Sigmoid colon (tissue), 7 donors: ENCODE data around the gene USH2A. TPM values are rescaled to one million over a fixed set of nuclear protein-coding genes. Genes with fewer than 3 reads are reported as not detected.
"Not testable (repeated sequence)": the region's sequence is repeated elsewhere in the genome, so short reads cannot be mapped to it uniquely, and the experiment has no call there.

Experiments
- DNase-seq: peaks from one replicate; pipeline ENCODE4 v3.0.0-alpha.2; 2019
- H3K27ac ChIP-seq, 4 donors: fragments of 200-600 bp; sonication (generic); one replicate each; pipeline ENCODE4 v1.5.1; 2016 to 2019; ENCODE audit warnings: mild to moderate bottlenecking in 1 of 4
- H3K27me3 ChIP-seq, 3 donors: fragments of 200-600 bp; sonication (generic); one replicate each; pipeline ENCODE4 v1.5.1; 2019; ENCODE audit warnings: mild to moderate bottlenecking in 1 of 3
- H3K36me3 ChIP-seq, 4 donors: fragments of 200-600 bp; sonication (generic); one replicate each; pipeline ENCODE4 v1.5.1; 2016 to 2019
- H3K4me1 ChIP-seq, 4 donors: fragments of 200-600 bp; sonication (generic); one replicate each; pipeline ENCODE4 v1.5.1; 2017 to 2019
- H3K4me3 ChIP-seq, 4 donors: fragments of 200-600 bp; sonication (generic); one replicate each; pipeline ENCODE4 v1.5.1; 2017 to 2019; ENCODE audit warnings: mild to moderate bottlenecking in 2 of 4, moderate library complexity in 1 of 4
- H3K9me3 ChIP-seq, 4 donors: fragments of 200-600 bp in 3 of 4; sonication (generic) in 3 of 4; one replicate each; pipeline versions ENCODE4 v1.5.1 to v1.6.1; 2013 to 2019
- CTCF ChIP-seq, 4 experiments: fragments of 450-650 bp in 3 of 4; fragments of 200-600 bp in 1 of 4; IDR thresholded peaks; one replicate each; pipeline ENCODE4 v1.5.1; 2016 to 2019; ENCODE audit warnings: antibody characterized with exemption in 4 of 4, mild to moderate bottlenecking in 3 of 4, moderate library complexity in 2 of 4
- EP300 ChIP-seq, 4 donors: sonication (generic); formaldehyde crosslinking; IDR thresholded peaks; one replicate each; pipeline ENCODE4 v1.6.1; 2017; ENCODE audit warnings: antibody characterized with exemption in 4 of 4
- POLR2A ChIP-seq, 2 donors: fragments of 450-650 bp; IDR thresholded peaks; one replicate each; pipeline ENCODE4 v1.6.1; 2016; ENCODE audit warnings: antibody characterized with exemption in 2 of 2, mild to moderate bottlenecking in 2 of 2, moderate library complexity in 2 of 2
- POLR2AphosphoS5 ChIP-seq, 4 donors: sonication (generic); formaldehyde crosslinking; IDR thresholded peaks; one replicate each; pipeline ENCODE4 v1.6.1; 2017; ENCODE audit warnings: antibody characterized with exemption in 4 of 4
- WGBS, 2 donors: extraction: QIAGEN DNeasy Blood & Tissue Kit; methylation state at CpG; one replicate each; pipeline ENCODE4 v1.1.7; 2013; 5-methylcytosine and 5-hydroxymethylcytosine counted together
- intact Hi-C: fragments of 100-400 bp; cut with DNase I; formaldehyde crosslinking; loops from one replicate; pipeline ENCODE4 v1.15.1; 2023
- polyA plus RNA-seq, 3 donors: library from polyadenylated mRNA; stranded (reverse); fragments of 200-250 nt; gene quantifications; one replicate each; pipeline ENCODE4 v1.2.3, GENCODE V29; 2013
- total RNA-seq, 4 donors: library from RNA; depleted of rRNA; stranded (reverse); fragments of >200 nt; gene quantifications; one replicate each; pipeline ENCODE4 v1.1.0, GENCODE V29; 2016
- donor health status: healthy with polysubstance abuse.
- donor health status: Bipolar disorder and iron deficiency.
- donor health status: healthy.

The USH2A gene
- total and polyA plus RNA-seq, 7 donors, result under 0.01 TPM; not detected in 6

GRCh38 chr1:216169351-216169750 is 253.9 kb downstream of the USH2A start:
- TF ChIP-seq CTCF (IDR thresholded peaks at IDR 0.05) (no peak), POLR2AphosphoS5 (IDR thresholded peaks at IDR 0.05) (no peak), EP300 (IDR thresholded peaks at IDR 0.05) (no peak), POLR2A (IDR thresholded peaks at IDR 0.05) (no peak)
- no peaks in the 10 kb centered on the region for H3K9me3 ChIP-seq
- intact Hi-C loops, result no loop called here
- no peak overlapping the region for H3K4me3 ChIP-seq
- peaks cover 0 to 12% (median 11%) of the 10 kb centered on the region in 4 donors for H3K4me1 ChIP-seq
- H3K36me3 ChIP-seq, result no peaks in the 10 kb centered on the region
- no peaks in the 10 kb centered on the region for H3K27me3 ChIP-seq
- 63 to 91% methylated on average over 1 of the region's 1 CpG for WGBS, 2 donors
- no peak overlapping the region for H3K27ac ChIP-seq
- no peak for DNase-seq

DNA sequence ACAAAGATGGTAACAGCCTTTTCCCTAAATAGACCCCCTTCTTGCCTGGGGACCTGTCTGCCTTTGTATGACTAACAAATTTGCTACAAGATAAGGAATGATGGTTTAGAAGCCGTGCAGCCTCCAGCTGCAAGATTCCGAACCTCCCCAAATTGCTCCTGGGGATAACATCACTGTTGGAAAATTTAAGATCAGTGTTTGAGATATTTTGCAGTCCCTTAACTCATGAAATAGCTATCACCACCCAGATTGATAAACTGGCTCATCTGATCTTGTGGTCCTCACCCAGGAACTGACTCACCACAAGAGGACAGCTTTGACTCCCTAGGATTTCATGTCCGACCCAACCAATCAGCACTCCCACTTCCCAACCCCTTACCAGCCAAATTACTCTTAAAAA is 254.7 kb downstream of the USH2A start:
- WGBS, 2 donors, result 77 to 89% methylated on average over 3 of the region's 3 CpGs
- no peak for DNase-seq
- Histone ChIP-seq H3K27ac (no peak overlapping the region), H3K4me1 (peaks cover 0 to 11% (median 9%) of the 10 kb centered on the region in 4 donors), H3K36me3 (no peaks in the 10 kb centered on the region), H3K27me3 (no peaks in the 10 kb centered on the region), H3K4me3 (no peak overlapping the region), H3K9me3 (no peaks in the 10 kb centered on the region)
- intact Hi-C loops, result no loop called here
- TF ChIP-seq POLR2AphosphoS5 (IDR thresholded peaks at IDR 0.05) (no peak), EP300 (IDR thresholded peaks at IDR 0.05) (no peak), CTCF (IDR thresholded peaks at IDR 0.05) (no peak), POLR2A (IDR thresholded peaks at IDR 0.05) (no peak)

- H3K27me3 ChIP-seq, result no peaks in the 10 kb centered on the region
- no peak for DNase-seq
- H3K9me3 ChIP-seq, result no peaks in the 10 kb centered on the region
- H3K36me3 ChIP-seq, result no peaks in the 10 kb centered on the region
- TF ChIP-seq POLR2AphosphoS5 (IDR thresholded peaks at IDR 0.05), result no peak
- no peak for TF ChIP-seq POLR2A (IDR thresholded peaks at IDR 0.05)
- no peak for TF ChIP-seq CTCF (IDR thresholded peaks at IDR 0.05)
- no peak for TF ChIP-seq EP300 (IDR thresholded peaks at IDR 0.05)
- intact Hi-C loops, result no loop called here
- H3K27ac ChIP-seq, result no peak overlapping the region
- H3K4me3 ChIP-seq, result no peak overlapping the region
- no peaks in the 10 kb centered on the region for H3K4me1 ChIP-seq
These were observed 269.2 kb downstream of the USH2A start for GRCh38 chr1:216154063-216154462.

- WGBS, 2 donors, result 90 to 91% methylated on average over 2 of the region's 2 CpGs
- no peak overlapping the region for H3K27ac ChIP-seq
- no peak for DNase-seq
- H3K4me3 ChIP-seq, result no peak overlapping the region
- H3K27me3 ChIP-seq, result no peaks in the 10 kb centered on the region
- intact Hi-C loops, result no loop called here
- H3K9me3 ChIP-seq, result no peaks in the 10 kb centered on the region
- TF ChIP-seq EP300 (IDR thresholded peaks at IDR 0.05), result no peak
- TF ChIP-seq CTCF (IDR thresholded peaks at IDR 0.05), result no peak
- no peak for TF ChIP-seq POLR2A (IDR thresholded peaks at IDR 0.05)
- TF ChIP-seq POLR2AphosphoS5 (IDR thresholded peaks at IDR 0.05), result no peak
- no peaks in the 10 kb centered on the region for H3K4me1 ChIP-seq
- no peaks in the 10 kb centered on the region for H3K36me3 ChIP-seq
These were observed 270.1 kb downstream of the USH2A start for GRCh38 chr1:216153130-216153529.

DNA sequence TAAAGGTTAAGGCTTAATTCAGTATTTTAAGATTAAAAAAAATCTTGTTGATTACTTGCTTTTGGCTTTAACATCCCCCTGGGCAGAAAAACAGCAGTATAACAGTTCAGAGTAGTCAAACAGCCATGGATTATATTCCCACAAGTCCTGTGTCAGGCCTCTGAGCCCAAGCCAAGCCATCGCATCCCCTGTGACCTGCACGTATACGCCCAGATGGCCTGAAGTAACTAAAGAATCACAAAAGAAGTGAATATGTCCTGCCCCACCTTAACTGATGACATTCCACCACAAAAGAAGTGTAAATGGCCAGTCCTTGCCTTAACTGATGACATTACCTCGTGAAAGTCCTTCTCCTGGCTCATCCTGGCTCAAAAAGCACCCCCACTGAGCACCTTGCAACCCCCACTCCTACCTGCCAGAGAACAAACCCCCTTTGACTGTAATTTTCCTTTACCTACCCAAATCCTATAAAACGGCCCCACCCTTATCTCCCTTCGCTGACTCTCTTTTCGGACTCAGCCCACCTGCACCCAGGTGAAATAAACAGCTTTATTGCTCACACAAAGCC is 277.7 kb downstream of the USH2A start:
- WGBS, 2 donors, result 69 to 78% methylated on average over 4 of the region's 7 CpGs
- H3K27ac ChIP-seq, H3K27me3 ChIP-seq, DNase-seq, H3K36me3 ChIP-seq, H3K4me3 ChIP-seq, H3K9me3 ChIP-seq, intact Hi-C loops, H3K4me1 ChIP-seq: not testable (repeated sequence)
